GM19099 (cell line): Measurements from ENCODE around the gene PFKL.

Experiments
- POLR2A ChIP-seq: IDR thresholded peaks from 3 replicates; pipeline ENCODE4 v1.6.1; 2011; ENCODE audit warnings: low read depth; ENCODE audit not compliant: insufficient read length; ENCODE audit errors: extremely low read depth

PFKL gene

GRCh38 chr21:44299458-44300261 lies at the start of gene PFKL:
Gene PFKL, plus strand, starts transcription at chr21:44300053. Its CDS starts 53 bp downstream, at chr21:44300106.
- peak; percentile 66 for TF ChIP-seq POLR2A

DNA sequence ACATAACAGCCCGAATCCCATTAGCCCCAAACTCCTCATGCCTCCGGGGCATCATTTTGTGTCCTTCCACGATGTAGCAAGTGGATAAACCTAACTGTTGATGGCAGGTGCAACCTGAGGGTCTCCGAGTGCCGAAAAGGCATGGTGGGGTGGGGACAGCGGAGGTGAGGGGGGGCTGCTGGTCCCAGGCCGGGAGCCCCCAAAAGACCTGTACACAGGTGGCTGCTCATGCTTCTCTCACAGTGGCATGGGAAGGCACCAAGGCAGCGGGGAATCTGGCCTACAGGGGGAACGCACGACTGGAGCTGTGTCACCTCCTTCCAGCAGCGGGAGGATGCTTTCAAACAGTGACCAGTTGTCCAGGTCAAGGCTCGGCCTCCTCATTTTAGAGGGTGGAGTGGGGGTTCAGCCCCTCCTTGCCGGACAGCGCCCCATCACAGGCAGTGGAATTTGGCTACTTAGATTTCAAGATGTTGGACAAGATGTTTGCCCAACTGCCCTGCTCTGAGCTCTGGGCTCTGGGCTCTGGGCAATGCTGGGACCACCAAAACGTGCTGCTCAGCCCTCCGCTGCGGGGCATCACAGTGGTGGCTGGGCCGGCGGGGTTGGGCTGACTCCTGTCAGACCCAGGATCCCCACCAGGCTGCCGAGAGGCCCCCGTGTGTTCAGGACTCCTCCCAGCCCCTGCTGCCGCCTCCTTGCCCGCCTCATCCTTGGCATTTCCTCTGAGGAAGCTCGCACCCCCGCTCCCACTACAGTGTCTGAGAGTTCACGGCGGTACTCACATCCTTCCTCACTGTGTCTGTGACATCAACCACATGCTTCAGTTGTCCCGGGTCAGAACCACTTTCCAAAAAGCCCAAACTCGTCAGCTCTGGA lies 45.8 kb upstream of the PFKL start:
- TF ChIP-seq POLR2A, result no peak

DNA sequence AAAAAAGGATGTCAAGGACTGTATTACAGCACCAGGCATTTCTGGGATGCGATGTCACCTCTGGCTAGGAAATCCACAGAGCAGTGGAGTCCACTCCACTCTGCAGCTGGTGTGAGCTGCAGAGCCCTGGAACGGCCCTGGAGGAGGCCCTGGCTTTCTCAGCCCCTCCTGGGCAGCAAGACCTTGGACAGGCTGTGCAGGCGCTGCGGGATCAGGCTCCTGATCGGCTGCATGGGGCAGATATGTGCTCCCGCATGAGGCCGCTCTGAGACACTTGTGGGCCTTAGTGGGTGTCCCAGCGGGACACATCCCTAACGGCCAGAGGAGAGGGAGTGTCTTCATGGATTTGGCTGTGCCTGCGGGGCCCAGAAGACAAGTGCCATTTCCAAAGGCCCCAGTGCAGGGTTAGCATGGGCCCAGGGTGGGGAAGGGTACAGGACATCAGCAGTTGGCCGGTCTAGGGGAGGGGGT lies 44.3 kb upstream of the PFKL start:
- TF ChIP-seq POLR2A, result no peak

DNA sequence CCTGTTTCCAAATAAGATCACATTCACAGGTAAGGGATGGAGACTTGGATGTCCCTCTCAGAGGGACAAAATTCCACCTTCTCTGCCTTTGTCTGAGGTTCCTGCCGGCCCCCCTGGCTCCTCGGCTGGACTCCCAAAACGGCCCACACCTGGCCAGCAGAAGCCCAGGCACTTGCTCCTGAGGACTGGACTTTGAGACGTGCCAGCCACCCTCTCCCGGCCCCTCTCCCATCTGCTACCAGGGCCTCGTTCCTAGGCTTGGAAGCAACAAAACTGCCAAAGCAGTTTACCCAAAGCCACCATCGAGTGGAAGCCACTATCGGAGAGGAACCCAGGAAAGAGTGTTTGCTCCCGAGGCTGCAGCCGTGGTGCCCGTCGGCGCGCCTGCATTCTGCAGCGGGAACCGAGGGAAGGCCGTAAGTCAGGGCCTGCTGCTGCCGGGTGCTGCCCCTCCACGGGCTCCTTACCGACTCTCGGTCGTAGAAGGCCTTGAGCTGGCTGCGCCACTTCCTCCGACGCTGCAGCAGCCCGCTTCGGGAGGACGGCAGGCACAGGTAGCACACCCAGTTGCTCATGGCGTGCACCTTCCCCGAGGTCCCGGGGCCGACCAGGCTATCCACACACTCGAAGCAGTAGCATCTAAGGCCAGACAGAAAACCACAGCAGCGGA lies 41.7 kb upstream of the PFKL start:
- TF ChIP-seq POLR2A, result no peak

GRCh38 chr21:44259082-44259705 lies 40.7 kb upstream of the PFKL start:
- TF ChIP-seq POLR2A, result no peak

DNA sequence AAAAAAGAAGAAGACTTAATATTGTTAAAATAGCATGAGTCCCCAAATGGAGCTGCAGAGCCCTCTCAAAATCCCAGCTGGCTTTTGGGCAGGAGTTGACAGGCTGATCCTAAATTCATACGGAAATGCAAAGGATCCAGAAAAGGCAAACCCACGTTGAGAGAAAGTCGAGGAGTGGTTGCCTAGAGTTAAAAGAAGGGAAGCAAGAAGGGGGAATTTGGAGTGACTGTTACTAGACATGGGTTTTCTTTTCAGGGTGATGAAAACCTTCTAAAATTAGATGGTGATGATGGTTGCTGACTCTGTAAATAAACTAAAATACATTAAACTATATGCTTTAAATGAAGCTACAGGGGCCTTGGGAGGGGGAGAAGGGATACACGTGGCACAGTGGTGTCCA lies 39.8 kb upstream of the PFKL start:
- no peak for TF ChIP-seq POLR2A

DNA sequence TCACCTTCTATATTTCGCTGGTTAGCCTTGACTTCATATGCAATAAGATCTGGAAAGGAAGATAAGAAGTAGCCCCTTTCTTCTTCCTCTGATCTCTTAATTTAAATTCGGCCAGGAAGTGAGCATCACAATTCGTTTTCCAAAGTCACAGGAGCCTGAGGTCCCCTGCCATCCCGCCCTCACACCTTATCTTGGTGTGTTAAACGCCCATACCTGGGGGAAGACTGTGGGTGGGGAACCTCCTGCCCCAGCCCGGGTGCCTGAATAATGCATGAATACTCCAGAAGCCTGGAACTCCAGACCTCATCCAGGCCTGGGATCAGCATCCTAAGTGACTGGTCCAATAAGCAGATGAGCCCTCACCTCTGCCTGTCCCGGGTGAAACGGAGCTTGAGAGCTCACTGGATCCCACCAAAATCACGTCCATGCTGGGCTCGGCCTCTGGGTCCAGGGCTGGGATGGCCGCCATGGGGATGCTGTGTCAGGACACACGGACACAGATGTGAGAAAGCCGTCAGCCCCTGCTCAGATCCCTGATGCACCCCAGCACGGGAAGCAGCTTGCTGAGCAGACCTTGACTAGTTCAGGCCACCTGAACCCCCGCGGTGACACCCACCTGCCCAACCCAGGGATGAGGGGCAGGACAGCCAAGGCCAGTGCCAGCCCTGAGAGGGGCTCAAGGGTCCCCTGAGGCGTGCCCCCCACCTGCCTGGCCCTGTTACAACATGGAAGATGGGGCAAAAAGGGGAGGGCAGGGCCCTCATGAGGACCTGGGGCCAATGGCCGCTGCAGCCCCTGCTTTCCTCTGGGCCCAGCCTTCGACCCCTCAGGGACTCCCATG lies 38.8 kb upstream of the PFKL start:
- TF ChIP-seq POLR2A, result no peak

DNA sequence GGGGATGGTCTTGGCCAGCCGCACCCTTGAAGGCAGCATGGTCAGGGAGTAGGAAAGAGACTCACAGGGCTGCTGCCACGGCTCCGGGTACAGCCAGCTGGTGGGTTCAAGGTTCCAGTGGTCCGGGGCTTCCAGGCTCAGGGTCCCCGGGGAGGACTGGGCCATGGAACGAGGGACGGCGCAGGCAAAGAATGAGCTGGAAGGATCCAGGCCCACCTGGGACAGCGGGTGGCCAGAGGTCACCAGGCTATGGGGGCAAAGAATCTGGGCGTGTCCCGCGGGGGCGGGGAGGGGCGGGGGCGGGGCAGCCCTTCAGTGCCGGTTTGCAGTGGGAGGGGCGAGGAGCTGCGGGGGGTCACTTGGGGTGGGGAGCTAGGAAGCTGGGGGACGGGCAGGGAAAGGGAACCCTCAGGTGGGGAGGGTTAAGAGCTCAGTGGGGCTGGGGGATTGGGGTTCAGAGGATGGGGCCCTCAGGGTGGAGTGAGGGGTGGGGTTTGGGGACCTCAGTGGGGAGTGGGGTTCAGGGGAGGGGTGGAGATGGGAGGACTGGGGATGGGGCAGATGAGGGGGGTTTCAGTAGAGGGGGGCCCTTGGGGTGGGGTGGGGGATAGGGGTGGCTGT lies 38.1 kb upstream of the PFKL start, which contains the start of gene DNMT3L:
Gene DNMT3L (minus strand): TSS at position 223 of the 621 bp plus-strand sequence. CDS start 638 bp downstream, outside the sequence.
- no peak for TF ChIP-seq POLR2A

DNA sequence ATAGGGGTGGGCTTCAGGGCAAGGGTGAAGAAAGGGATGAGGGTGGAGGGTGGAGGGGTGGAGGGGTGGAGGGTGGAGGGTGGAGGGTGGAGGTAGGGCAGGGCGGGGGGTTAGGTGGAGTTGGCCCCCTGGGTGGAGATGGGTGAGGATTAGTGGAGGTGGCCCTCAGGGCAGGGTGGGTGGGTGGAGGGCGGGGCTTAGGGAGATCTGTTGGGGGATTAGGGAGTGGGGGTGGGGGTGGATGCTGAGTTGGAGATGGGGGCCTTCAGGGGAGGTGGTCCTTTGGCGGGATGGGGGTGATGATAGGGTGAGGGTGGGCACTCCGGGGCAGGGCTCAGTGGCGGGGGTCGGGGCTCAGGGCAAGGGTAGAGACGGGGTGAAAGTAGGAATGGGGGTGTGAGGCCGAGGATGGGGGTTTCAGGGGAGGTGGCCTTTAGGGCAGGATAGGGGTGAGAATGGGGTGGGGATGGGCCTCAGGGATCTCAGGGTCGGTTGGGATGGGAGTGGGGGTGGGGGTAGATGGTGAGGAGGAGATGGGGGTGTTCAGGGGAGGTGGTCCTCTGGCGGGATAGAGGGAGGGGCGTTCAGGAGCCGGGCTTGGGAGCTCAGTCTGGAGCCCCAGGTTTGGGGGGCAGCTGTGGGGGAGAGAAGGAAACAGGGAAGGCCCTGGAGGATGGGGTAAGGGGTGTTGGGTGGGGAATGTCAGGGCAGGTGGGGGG lies 37.4 kb upstream of the PFKL start:
- no peak for TF ChIP-seq POLR2A

DNA sequence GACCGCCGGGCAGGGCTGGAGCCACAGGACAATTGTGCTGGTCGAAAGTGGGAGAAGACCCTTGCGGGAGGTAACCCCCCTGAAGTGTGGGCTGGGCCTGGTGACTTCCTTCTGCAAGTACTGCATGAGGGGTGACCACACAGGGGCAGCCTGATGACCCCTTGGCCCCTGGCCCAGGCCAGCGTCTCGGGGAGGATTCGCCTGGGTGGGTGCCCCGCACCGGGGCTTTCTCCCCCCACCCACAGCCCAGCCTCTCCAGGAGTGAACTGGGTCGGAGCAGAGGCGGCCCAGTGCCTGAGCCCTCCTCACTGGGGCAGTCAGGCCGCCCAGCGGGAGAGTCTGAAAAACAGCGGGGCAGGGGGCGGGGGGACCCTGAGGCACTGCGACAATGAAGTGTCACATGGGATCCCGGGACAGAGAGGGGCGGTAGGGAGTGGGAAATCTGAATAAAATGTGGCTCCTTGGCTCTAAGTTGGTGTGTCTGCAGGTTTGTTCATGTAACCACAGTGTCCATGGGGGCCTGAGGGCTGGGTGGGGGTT lies 36.6 kb upstream of the PFKL start:
- no peak for TF ChIP-seq POLR2A

DNA sequence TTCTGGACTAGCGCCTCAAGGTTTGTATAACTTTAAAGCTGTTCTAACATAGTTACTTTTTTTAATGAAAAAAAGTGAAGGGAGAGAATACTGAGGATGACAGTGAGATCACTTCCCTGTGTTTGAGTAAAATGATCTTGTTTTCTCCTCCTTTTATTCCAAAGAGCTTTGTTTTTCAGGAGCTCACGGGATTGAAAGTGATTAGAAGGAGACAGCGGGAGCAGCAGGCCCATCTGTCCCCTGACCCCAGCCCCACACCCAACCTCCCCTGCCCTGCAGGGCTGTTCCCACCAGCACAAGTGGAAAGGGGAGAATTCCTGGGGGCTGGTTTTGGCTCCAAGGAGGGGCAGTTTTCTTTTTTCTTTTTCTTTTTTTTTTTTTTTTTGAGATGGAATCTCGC lies 36.1 kb upstream of the PFKL start:
- no peak for TF ChIP-seq POLR2A

DNA sequence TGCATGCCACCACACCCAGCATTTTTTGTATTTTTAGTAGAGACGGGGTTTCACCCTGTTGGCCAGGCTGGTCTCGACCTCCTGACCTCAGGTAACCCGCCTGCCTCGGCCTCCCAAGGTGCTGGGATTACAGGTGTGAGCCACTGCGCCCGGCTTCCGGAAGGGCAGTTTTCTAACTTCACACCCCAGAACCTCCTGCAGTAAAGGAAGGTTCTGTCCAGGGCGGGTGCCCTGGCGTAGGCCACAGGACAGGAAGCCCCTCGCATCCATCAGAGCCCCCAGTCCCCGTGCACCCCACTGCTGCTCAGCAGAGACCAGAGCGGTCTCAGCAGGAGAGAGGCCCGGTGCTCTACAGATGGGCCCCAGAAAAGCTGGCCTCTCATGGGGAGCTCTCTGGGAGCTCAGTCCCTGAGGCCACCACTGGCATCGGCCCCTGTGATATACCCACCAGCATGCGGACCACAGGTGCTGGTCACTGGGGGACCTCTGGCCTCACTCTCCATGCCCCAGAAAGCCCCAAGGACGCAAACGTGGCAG lies 34.1 kb upstream of the PFKL start:
- TF ChIP-seq POLR2A, result no peak

DNA sequence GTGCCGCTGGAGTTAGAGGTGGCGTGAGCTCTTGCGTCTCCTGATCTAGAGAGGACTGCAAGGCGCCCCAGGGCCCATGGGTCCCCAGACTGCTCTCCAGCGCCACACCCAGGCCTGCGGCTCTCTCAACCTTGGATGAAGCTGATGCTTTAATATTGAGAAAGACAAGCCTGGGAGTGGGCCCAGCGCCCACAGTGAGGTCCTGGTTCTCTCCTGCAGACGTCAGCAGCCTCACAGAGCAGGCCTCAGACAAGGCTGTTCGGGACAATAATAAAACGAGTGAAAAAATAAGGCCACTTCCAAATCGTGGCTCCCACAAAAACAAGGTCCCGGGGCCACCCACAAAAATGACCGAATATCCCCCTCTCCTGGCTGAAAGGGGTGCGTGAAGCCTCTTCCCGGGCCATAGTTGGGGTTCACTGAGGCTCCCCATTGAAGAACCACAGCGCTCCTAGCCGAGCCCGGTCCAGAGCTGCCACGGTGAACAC lies 32.2 kb upstream of the PFKL start:
- TF ChIP-seq POLR2A, result no peak

DNA sequence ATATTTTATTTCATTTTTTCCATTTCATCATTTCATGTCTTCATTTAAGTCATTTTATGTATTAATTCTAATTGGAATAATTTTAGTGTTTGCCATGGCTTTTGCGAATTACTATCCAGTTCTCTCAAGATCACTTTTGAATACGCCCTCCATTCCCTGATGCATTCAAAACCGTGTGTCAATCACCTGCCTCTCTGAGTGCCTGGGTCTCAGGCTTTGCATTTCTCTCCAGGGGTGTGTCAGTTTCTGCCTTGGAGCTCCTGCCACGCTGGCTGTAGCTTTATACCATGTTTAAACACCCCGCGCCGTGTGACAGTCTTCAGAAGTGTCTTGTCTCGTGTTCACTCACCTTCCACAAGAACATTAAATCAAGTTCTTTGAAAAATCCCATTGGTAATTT lies 30.8 kb upstream of the PFKL start:
- no peak for TF ChIP-seq POLR2A
